HepG2 (cell line): ENCODE data around the gene TAF5. TPM values are rescaled to one million over a fixed set of nuclear protein-coding genes. Genes with fewer than 3 reads are reported as not detected.
A peak's percentile ranks its signal among the peaks of the same experiment; 100 is the strongest.

Experiments
- BRCA1 ChIP-seq: sonication (generic); formaldehyde crosslinking; IDR thresholded peaks from 2 replicates; pipeline ENCODE4 v1.4.0; 2020; ENCODE audit warnings: missing genetic modification reagents
- CBX2 ChIP-seq, 2 experiments: fragments of 200-600 bp in 1 of 2; sonication (generic); formaldehyde crosslinking in 1 of 2; IDR thresholded peaks; 2 replicates each; pipeline versions ENCODE4 v1.7.0 to v1.8.1; 2018 to 2022; ENCODE audit warnings: low read depth in 2 of 2, low read length in 1 of 2, mild to moderate bottlenecking in 1 of 2, missing genetic modification reagents in 1 of 2
- CENPT ChIP-seq: sonication (generic); formaldehyde crosslinking; IDR thresholded peaks from 2 replicates; pipeline ENCODE4 v1.8.0; 2022; ENCODE audit warnings: low read depth, mild to moderate bottlenecking, moderate library complexity, missing genetic modification reagents
- ETV5 ChIP-seq: IDR thresholded peaks from 2 replicates; pipeline ENCODE4 v1.6.1; 2018; ENCODE audit warnings: missing biosample characterization, missing genetic modification reagents, inconsistent platforms, borderline replicate concordance
- GZF1 ChIP-seq: sonication (generic); formaldehyde crosslinking; IDR thresholded peaks from 2 replicates; pipeline ENCODE4 v1.5.1; 2020; ENCODE audit warnings: mild to moderate bottlenecking, missing genetic modification reagents
- IKZF4 ChIP-seq: sonication (generic); formaldehyde crosslinking; IDR thresholded peaks from 2 replicates; pipeline ENCODE4 v1.5.1; 2020; ENCODE audit warnings: borderline replicate concordance, mild to moderate bottlenecking, low read depth, missing genetic modification reagents; ENCODE audit errors: not compliant biosample characterization
- MAFG ChIP-seq: sonication (generic); formaldehyde crosslinking; IDR thresholded peaks from 2 replicates; pipeline ENCODE4 v1.5.1; 2020; ENCODE audit warnings: mild to moderate bottlenecking, missing genetic modification reagents
- MYNN ChIP-seq: sonication (generic); formaldehyde crosslinking; IDR thresholded peaks from 2 replicates; pipeline ENCODE4 v1.4.0; 2020; ENCODE audit warnings: mild to moderate bottlenecking, low read depth, missing genetic modification reagents
- PCBP1 ChIP-seq: fragments of 200-400 bp; formaldehyde crosslinking; IDR thresholded peaks from 2 replicates; pipeline ENCODE4 v1.6.1; 2017; ENCODE audit warnings: mild to moderate bottlenecking, low read depth, low read length, borderline replicate concordance
- PLRG1 ChIP-seq: fragments of 450-650 bp; conservative IDR thresholded peaks from 2 replicates; pipeline ENCODE4 v1.6.1; 2016
- RFXAP ChIP-seq: sonication (generic); formaldehyde crosslinking; IDR thresholded peaks from 2 replicates; pipeline ENCODE4 v1.4.0; 2020; ENCODE audit warnings: missing genetic modification reagents, borderline replicate concordance
- RORA ChIP-seq: sonication (generic); formaldehyde crosslinking; IDR thresholded peaks from 2 replicates; pipeline ENCODE4 v1.5.0; 2020; ENCODE audit warnings: mild to moderate bottlenecking, missing genetic modification reagents, moderate library complexity
- SOX13 ChIP-seq, 3 experiments: fragments of 450-650 bp in 1 of 3; sonication (generic) in 1 of 3; formaldehyde crosslinking in 1 of 3; IDR thresholded peaks in 2 of 3; conservative IDR thresholded peaks in 1 of 3; 2 replicates each; pipeline versions ENCODE4 v1.5.0 to v1.6.1; 2016 to 2020; ENCODE audit warnings: antibody characterized with exemption in 1 of 3, mild to moderate bottlenecking in 1 of 3, missing compliant biosample characterization in 1 of 3, missing genetic modification reagents in 1 of 3, moderate library complexity in 1 of 3
- TMF1 ChIP-seq: sonication (generic); formaldehyde crosslinking; IDR thresholded peaks from 2 replicates; pipeline ENCODE4 v1.8.1; 2022; ENCODE audit warnings: low read depth, missing genetic modification reagents
- WIZ ChIP-seq: sonication (generic); formaldehyde crosslinking; IDR thresholded peaks from 2 replicates; pipeline ENCODE4 v1.5.1; 2020; ENCODE audit warnings: mild to moderate bottlenecking, missing genetic modification reagents
- ZBTB21 ChIP-seq: sonication (generic); formaldehyde crosslinking; IDR thresholded peaks from 2 replicates; pipeline ENCODE4 v1.4.0; 2020; ENCODE audit warnings: missing genetic modification reagents
- ZNF232 ChIP-seq: sonication (generic); formaldehyde crosslinking; IDR thresholded peaks from 2 replicates; pipeline ENCODE4 v1.4.0; 2020; ENCODE audit warnings: missing genetic modification reagents, borderline replicate concordance
- ZNF501 ChIP-seq: sonication (generic); formaldehyde crosslinking; IDR thresholded peaks from 2 replicates; pipeline ENCODE4 v1.5.1; 2020; ENCODE audit warnings: mild to moderate bottlenecking, moderate library complexity, missing genetic modification reagents
- ZNF549 ChIP-seq: sonication (generic); formaldehyde crosslinking; IDR thresholded peaks from 2 replicates; pipeline ENCODE4 v1.5.0; 2020; ENCODE audit warnings: missing genetic modification reagents
- ZSCAN25 ChIP-seq: sonication (generic); formaldehyde crosslinking; IDR thresholded peaks from 2 replicates; pipeline ENCODE4 v1.8.0; 2022; ENCODE audit warnings: mild to moderate bottlenecking, missing genetic modification reagents
- polyA plus RNA-seq, 8 experiments: library from polyadenylated mRNA; depleted of rRNA in 3 of 8; stranded (reverse) in 7 of 8; unstranded in 1 of 8; fragments of >200 nt; fragmentation: Illumina TruSeq in 4 of 8; extraction: Trizol in 4 of 8; gene quantifications; 2 replicates each; pipeline versions ENCODE4 v1.2.1 to v1.2.3, GENCODE V29; 2011 to 2016; ENCODE audit warnings: low read depth in 4 of 8, missing spikeins in 1 of 8, mixed read lengths in 1 of 8; ENCODE audit not compliant: insufficient read depth in 1 of 8
- total RNA-seq, 5 experiments: library from RNA; depleted of rRNA; stranded (reverse); fragments of >200 nt; fragmentation: Illumina TruSeq; extraction: Trizol; gene quantifications; 2 replicates each; pipeline ENCODE4 v1.2.3, GENCODE V29; 2016; ENCODE audit warnings: low read depth in 1 of 5
- TF ChIP-seq, protein P1 (sequence below): sonication (generic); formaldehyde crosslinking; IDR thresholded peaks from 2 replicates; pipeline ENCODE4 v1.4.0; 2020; ENCODE audit warnings: mild to moderate bottlenecking, missing genetic modification reagents
- TF ChIP-seq, protein P2 (sequence below): sonication (generic); formaldehyde crosslinking; IDR thresholded peaks from 2 replicates; pipeline ENCODE4 v1.4.0; 2020; ENCODE audit warnings: low read depth, mild to moderate bottlenecking, missing genetic modification reagents

TAF5 gene
- total and polyA plus RNA-seq, 2 of the 13 experiments (the other 11 are each of a cell fraction or from before 2014, with no cell fraction given), result 3.8 to 8.7 TPM

DNA sequence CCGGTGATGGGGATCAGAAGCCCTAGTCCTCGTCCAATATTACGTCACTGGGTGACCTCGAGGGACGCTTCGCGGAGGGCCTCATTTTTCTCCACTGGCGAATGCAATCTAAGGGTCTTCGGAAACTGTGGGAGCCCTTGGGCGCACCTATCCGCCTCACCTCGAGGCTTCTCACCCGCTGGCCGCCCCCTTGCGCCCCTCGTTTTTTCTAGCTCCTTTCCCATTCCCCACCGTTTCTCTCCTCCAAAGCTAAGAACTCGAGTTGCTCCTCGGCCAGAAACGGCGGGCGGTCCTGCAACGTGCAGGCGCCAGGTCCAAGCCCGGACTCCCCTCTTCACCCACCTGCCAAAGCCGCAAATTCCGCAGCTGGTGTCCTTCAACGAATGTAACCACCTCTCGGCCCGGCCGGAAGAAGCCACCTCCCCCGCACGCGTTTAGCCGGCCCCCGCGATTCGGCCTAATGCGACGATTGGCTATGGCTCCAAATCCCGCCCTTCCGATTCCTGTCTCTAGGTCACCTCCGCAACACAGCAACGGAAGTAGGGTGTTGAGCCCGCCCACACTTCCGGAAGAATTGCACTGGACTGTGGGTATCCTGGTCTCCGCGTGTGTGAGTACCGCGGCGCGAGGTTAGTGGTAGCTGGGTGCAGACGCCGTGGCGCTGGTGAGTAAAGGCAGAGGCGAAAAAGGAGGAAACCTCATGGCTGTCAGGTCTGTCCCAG, 28.5 kb downstream of the TAF5 start, which contains the start of the genes ATP5MK and PDCD11 (continued):
- TF ChIP-seq, protein P1, sequence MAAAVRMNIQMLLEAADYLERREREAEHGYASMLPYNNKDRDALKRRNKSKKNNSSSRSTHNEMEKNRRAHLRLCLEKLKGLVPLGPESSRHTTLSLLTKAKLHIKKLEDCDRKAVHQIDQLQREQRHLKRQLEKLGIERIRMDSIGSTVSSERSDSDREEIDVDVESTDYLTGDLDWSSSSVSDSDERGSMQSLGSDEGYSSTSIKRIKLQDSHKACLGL (CRISPR knock-in tag), result peak; percentile 92
- TF ChIP-seq ZBTB21, result no peak; the same call in 1 of the 2 replicates
- TF ChIP-seq MYNN (CRISPR knock-in tag), result 0 out of 2 replicates have a peak, but pooled peaks have one; percentile 84
- TF ChIP-seq WIZ (CRISPR knock-in tag), result 0 out of 2 replicates have a peak, but pooled peaks have one; percentile 28
- peak; percentile 71; the same call in 1 of the 2 replicates for TF ChIP-seq TMF1 (CRISPR knock-in tag)
- TF ChIP-seq ZSCAN25 (CRISPR knock-in tag), result peak; percentile 13; the same call in 1 of the 2 replicates
- TF ChIP-seq RFXAP (CRISPR knock-in tag), result peak; percentile 66; the same call in 1 of the 2 replicates
- no peak for TF ChIP-seq ZNF549 (CRISPR knock-in tag)
- TF ChIP-seq PLRG1, result no peak
- peak; percentile 33 for TF ChIP-seq IKZF4 (CRISPR knock-in tag)
- TF ChIP-seq CENPT (CRISPR knock-in tag), result no peak
- TF ChIP-seq CBX2 (IDR thresholded peaks at IDR 0.05; ENCODE audit: low read depth, low read length), result no peak
- TF ChIP-seq CBX2 (CRISPR knock-in tag; IDR thresholded peaks at IDR 0.05; ENCODE audit: low read depth), result no peak
- no peak for TF ChIP-seq RORA (CRISPR knock-in tag)
- peak; percentile 64 for TF ChIP-seq ZNF501 (CRISPR knock-in tag)
- TF ChIP-seq SOX13 (IDR thresholded peaks at IDR 0.05), result no peak
- TF ChIP-seq SOX13 (CRISPR knock-in tag; conservative IDR thresholded peaks at IDR 0.05 in 1 of 2, IDR thresholded peaks at IDR 0.05 in 1 of 2), result peak in 1 of 2 experiments; percentile 5; a peak in 2 of 4 replicates
- TF ChIP-seq MAFG (CRISPR knock-in tag), result no peak
- TF ChIP-seq PCBP1, result no peak
- peak; percentile 88 for TF ChIP-seq ETV5 (CRISPR knock-in tag)
- TF ChIP-seq, protein P2, sequence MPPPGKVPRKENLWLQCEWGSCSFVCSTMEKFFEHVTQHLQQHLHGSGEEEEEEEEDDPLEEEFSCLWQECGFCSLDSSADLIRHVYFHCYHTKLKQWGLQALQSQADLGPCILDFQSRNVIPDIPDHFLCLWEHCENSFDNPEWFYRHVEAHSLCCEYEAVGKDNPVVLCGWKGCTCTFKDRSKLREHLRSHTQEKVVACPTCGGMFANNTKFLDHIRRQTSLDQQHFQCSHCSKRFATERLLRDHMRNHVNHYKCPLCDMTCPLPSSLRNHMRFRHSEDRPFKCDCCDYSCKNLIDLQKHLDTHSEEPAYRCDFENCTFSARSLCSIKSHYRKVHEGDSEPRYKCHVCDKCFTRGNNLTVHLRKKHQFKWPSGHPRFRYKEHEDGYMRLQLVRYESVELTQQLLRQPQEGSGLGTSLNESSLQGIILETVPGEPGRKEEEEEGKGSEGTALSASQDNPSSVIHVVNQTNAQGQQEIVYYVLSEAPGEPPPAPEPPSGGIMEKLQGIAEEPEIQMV (CRISPR knock-in tag), result 0 out of 2 replicates have a peak, but pooled peaks have one; percentile 63
- peak; percentile 87; the same call in 1 of the 2 replicates for TF ChIP-seq ZNF232 (CRISPR knock-in tag)
- TF ChIP-seq GZF1 (CRISPR knock-in tag), result peak; percentile 68; the same call in 1 of the 2 replicates
- 0 out of 2 replicates have a peak, but pooled peaks have one; percentile 70 for TF ChIP-seq BRCA1 (CRISPR knock-in tag)
